Hepatocyte (in vitro differentiated cells): ENCODE data around the gene UAP1. TPM values are rescaled to one million over a fixed set of nuclear protein-coding genes. Genes with fewer than 3 reads are reported as not detected.

Source experiments
- DNase-seq: peaks from one replicate; pipeline ENCODE4 v3.0.0-alpha.2; 2016; ENCODE audit warnings: low spot score
- H2AFZ ChIP-seq: fragments of 200-600 bp; sonication (generic); 2 replicates; pipeline ENCODE4 v1.6.0; 2016; ENCODE audit warnings: antibody characterized with exemption, mild to moderate bottlenecking
- H3K27ac ChIP-seq: fragments of 200-600 bp; sonication (generic); 2 replicates; pipeline ENCODE4 v1.5.1; 2016; ENCODE audit warnings: mild to moderate bottlenecking
- H3K27me3 ChIP-seq: fragments of 200-600 bp; sonication (generic); 2 replicates; pipeline ENCODE4 v1.6.1; 2016
- H3K36me3 ChIP-seq: fragments of 200-600 bp; sonication (generic); replicated peaks from 2 replicates; pipeline ENCODE4 v1.5.1; 2016; ENCODE audit warnings: low read depth; ENCODE audit not compliant: insufficient read depth
- H3K4me1 ChIP-seq: fragments of 200-600 bp; sonication (generic); 2 replicates; pipeline ENCODE4 v1.5.1; 2016; ENCODE audit warnings: mild to moderate bottlenecking, moderate library complexity; ENCODE audit not compliant: insufficient read depth
- H3K4me2 ChIP-seq: fragments of 200-600 bp; sonication (generic); 2 replicates; pipeline ENCODE4 v1.6.0; 2016
- H3K4me3 ChIP-seq: fragments of 200-600 bp; sonication (generic); 2 replicates; pipeline ENCODE4 v1.5.1; 2016; ENCODE audit warnings: mild to moderate bottlenecking
- H3K79me2 ChIP-seq: fragments of 200-600 bp; sonication (generic); 2 replicates; pipeline ENCODE4 v1.6.0; 2017; ENCODE audit warnings: mild to moderate bottlenecking
- H3K9me2 ChIP-seq: fragments of 200-600 bp; sonication (generic); replicated peaks from 2 replicates; pipeline ENCODE4 v1.6.0; 2017; ENCODE audit warnings: mild to moderate bottlenecking; ENCODE audit not compliant: insufficient read depth
- H3K9me3 ChIP-seq: fragments of 200-600 bp; sonication (generic); 2 replicates; pipeline ENCODE4 v1.5.1; 2016; ENCODE audit warnings: low read depth, mild to moderate bottlenecking
- H4K20me1 ChIP-seq: fragments of 200-600 bp; sonication (generic); 2 replicates; pipeline ENCODE4 v1.6.0; 2016; ENCODE audit warnings: mild to moderate bottlenecking; ENCODE audit not compliant: insufficient read depth, poor library complexity, severe bottlenecking
- EZH2 ChIP-seq: fragments of 200-600 bp; sonication (generic); IDR thresholded peaks from 2 replicates; pipeline ENCODE4 v1.6.1; 2016; ENCODE audit warnings: antibody characterized with exemption, mild to moderate bottlenecking, borderline replicate concordance
- EZH2phosphoT487 ChIP-seq: fragments of 200-600 bp; sonication (generic); IDR thresholded peaks from one replicate; pipeline ENCODE4 v1.6.1; 2018; ENCODE audit warnings: antibody characterized with exemption, mild to moderate bottlenecking, low read depth, moderate library complexity; ENCODE audit not compliant: unreplicated experiment, severe bottlenecking
- WGBS: methylation state at CpG from one replicate; pipeline ENCODE4 v1.1.6; 2016; ENCODE audit warnings: low lambda C conversion rate; ENCODE audit errors: missing lambda C conversion rate; 5-methylcytosine and 5-hydroxymethylcytosine counted together
- polyA plus RNA-seq: library from polyadenylated mRNA; unstranded; fragments of >200 nt; fragmentation: Nextera tagmentation; extraction: Ambion mirVana; gene quantifications from 2 replicates; pipeline ENCODE4 v1.2.1, GENCODE V29; 2016
- total RNA-seq: library from RNA; depleted of rRNA; stranded (reverse); fragments of >200 nt; gene quantifications from 2 replicates; pipeline ENCODE4 v1.2.3, GENCODE V29; 2014
- TF ChIP-seq, protein P1 (sequence below): fragments of 200-600 bp; sonication (generic); IDR thresholded peaks from 2 replicates; pipeline ENCODE4 v1.5.1; 2016; ENCODE audit warnings: antibody characterized with exemption, mild to moderate bottlenecking; ENCODE audit not compliant: poor library complexity

Gene UAP1
- total and polyA plus RNA-seq, 2 experiments from 2014 or later = 57.4 to 65.2 TPM

DNA sequence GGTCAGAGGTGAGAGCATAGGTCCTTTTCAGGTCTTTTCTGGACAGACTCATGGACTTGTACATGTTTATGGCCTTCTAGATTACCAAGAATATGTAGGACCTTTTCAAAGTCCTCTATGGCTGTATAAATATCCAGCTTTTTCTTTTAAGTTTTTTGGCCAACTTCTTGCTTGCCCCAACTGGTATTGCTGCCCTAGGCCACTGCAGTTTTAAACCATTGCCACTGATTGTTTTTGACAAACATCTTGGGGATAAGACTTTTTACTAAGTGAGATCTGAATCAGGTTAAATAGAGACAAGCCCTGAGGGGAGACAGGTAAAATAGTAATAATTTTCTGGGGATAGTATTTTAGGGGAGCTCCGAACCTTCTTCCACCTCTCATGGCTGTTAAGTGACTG is 56.0 kb downstream of the UAP1 start:
- no peak for DNase-seq
- Histone ChIP-seq H3K79me2 (no peaks in the 10 kb centered on the region), H3K9me3 (peaks cover 8% of the 10 kb centered on the region), H3K27me3 (no peaks in the 10 kb centered on the region), H3K4me3 (no peak overlapping the region), H3K9me2 (no peaks in the 10 kb centered on the region), H2AFZ (no peak overlapping the region), H4K20me1 (no peaks in the 10 kb centered on the region), H3K27ac (no peak overlapping the region), H3K36me3 (no peaks in the 10 kb centered on the region), H3K4me2 (no peak overlapping the region), H3K4me1 (no peaks in the 10 kb centered on the region)
- 97% methylated on average over 1 of the region's 1 CpG for WGBS
- TF ChIP-seq, protein P1, sequence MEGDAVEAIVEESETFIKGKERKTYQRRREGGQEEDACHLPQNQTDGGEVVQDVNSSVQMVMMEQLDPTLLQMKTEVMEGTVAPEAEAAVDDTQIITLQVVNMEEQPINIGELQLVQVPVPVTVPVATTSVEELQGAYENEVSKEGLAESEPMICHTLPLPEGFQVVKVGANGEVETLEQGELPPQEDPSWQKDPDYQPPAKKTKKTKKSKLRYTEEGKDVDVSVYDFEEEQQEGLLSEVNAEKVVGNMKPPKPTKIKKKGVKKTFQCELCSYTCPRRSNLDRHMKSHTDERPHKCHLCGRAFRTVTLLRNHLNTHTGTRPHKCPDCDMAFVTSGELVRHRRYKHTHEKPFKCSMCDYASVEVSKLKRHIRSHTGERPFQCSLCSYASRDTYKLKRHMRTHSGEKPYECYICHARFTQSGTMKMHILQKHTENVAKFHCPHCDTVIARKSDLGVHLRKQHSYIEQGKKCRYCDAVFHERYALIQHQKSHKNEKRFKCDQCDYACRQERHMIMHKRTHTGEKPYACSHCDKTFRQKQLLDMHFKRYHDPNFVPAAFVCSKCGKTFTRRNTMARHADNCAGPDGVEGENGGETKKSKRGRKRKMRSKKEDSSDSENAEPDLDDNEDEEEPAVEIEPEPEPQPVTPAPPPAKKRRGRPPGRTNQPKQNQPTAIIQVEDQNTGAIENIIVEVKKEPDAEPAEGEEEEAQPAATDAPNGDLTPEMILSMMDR = no peak
- TF ChIP-seq EZH2phosphoT487 (no peak), EZH2 (no peak)

DNA sequence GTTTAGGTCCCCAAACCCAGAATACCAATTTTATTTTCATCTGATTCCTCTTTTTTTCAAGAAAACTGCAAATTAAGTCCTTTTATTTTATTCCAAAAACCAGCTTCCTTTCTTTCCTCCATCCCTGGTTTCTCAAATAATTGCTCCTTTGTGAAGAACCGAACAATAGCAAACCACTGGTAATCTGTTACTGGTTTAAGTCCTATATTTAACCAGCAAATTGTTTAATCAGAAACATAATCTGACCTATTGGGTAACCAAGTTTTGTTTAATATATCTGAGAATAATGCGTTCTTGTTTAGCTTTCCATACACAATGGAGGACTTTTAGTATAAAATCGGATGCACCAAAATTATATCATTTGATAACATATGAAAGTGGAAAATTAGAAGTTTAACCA is 57.6 kb downstream of the UAP1 start:
- TF ChIP-seq, protein P1 = no peak
- TF ChIP-seq EZH2 = no peak
- no peak for TF ChIP-seq EZH2phosphoT487
- Histone ChIP-seq H3K9me2 (no peaks in the 10 kb centered on the region), H3K4me2 (no peak overlapping the region), H3K4me3 (no peak overlapping the region), H3K9me3 (peaks cover 8% of the 10 kb centered on the region), H3K79me2 (no peaks in the 10 kb centered on the region), H3K27me3 (no peaks in the 10 kb centered on the region), H3K36me3 (no peaks in the 10 kb centered on the region), H2AFZ (no peak overlapping the region), H4K20me1 (no peaks in the 10 kb centered on the region), H3K27ac (no peak overlapping the region), H3K4me1 (no peaks in the 10 kb centered on the region)
- WGBS = 96% methylated on average over 3 of the region's 3 CpGs
- DNase-seq = no peak

GRCh38 chr1:162621256-162621655 is 59.7 kb downstream of the UAP1 start:
- Histone ChIP-seq H3K79me2 (no peaks in the 10 kb centered on the region), H3K9me2 (no peaks in the 10 kb centered on the region), H3K4me3 (no peak overlapping the region), H3K4me2 (no peak overlapping the region), H3K4me1 (peaks cover 10% of the 10 kb centered on the region), H3K36me3 (no peaks in the 10 kb centered on the region), H2AFZ (no peak overlapping the region), H3K9me3 (peaks cover 8% of the 10 kb centered on the region), H4K20me1 (no peaks in the 10 kb centered on the region), H3K27me3 (no peaks in the 10 kb centered on the region), H3K27ac (no peak overlapping the region)
- DNase-seq = no peak
- TF ChIP-seq, protein P1 = no peak
- TF ChIP-seq EZH2phosphoT487 = no peak
- no peak for TF ChIP-seq EZH2

DNA sequence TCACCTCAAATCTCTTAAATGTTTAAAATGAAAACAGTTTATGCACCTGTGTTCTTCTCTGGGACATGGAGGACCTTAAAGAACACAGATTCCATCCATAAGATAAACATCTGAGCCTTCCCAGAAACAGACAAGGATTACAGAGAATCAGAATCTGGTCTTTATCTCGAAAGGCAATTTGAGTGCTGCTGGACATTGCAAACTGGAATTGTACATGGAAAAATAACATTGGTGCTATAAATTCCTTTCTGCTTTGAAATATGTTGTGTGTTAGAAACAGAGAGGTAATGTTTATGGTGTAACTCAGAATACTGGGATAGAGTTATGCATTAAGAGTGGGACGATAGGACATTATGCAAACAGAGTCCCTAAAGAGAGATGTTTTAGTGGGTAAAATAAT is 64.2 kb downstream of the UAP1 start:
- Histone ChIP-seq H3K4me3 (no peak overlapping the region), H3K9me2 (no peaks in the 10 kb centered on the region), H4K20me1 (no peaks in the 10 kb centered on the region), H3K36me3 (no peaks in the 10 kb centered on the region), H3K4me2 (no peak overlapping the region), H3K9me3 (no peaks in the 10 kb centered on the region), H3K27me3 (no peaks in the 10 kb centered on the region), H3K79me2 (no peaks in the 10 kb centered on the region), H3K4me1 (peaks cover 23% of the 10 kb centered on the region), H2AFZ (no peak overlapping the region), H3K27ac (peak overlapping the region; percentile 15)
- 41% methylated on average over 2 of the region's 2 CpGs for WGBS
- TF ChIP-seq, protein P1 = no peak
- TF ChIP-seq EZH2 (no peak), EZH2phosphoT487 (no peak)
- no peak for DNase-seq
